Stimulated activated CD8-positive, alpha-beta memory T cell treated with anti-CD3 and anti-CD28 coated beads, Interleukin-12 subunit alpha, Interleukin-12 subunit beta, amount 100 ng/mL, for 24 hours (primary cell): ENCODE results near the gene ETV6.

Experiments
- DNase-seq: peaks from one replicate; pipeline ENCODE4 v3.0.0-alpha.2; 2020; ENCODE audit errors: extremely low read depth

Gene ETV6

DNA sequence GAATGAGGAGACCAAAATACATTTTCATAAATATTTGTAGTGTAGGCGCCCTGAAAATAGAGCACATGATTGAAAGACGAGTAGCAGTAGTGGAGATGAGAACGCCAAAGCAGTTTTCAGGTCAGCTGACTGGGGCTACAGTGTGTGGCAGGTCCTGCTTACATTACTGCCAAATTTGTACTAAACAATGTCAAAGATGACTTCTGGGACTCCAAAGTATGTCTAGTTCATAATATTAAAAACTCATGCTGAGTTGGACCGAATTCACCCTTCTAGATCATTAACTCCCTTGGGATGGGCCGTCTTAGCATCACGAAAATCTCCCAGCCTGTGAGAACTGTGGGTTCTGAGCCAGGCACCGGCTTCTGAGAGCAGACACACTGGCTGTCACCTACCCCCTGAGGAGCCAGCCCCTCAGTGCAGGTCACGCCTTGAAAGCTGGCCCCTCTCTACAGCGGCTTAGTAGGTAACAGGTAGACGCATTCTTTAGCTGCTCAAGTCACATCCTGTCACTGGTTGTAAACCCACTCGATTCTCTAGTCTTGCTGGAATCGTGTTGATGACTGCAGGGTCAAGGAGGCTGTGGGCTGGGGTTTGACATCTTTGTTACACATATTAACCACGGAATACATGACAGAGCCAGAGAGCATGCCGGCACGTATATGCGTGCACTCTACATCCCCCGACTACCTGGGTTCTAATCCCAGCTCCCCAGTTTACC lies 210.4 kb downstream of the ETV6 start:
- no peak for DNase-seq

DNA sequence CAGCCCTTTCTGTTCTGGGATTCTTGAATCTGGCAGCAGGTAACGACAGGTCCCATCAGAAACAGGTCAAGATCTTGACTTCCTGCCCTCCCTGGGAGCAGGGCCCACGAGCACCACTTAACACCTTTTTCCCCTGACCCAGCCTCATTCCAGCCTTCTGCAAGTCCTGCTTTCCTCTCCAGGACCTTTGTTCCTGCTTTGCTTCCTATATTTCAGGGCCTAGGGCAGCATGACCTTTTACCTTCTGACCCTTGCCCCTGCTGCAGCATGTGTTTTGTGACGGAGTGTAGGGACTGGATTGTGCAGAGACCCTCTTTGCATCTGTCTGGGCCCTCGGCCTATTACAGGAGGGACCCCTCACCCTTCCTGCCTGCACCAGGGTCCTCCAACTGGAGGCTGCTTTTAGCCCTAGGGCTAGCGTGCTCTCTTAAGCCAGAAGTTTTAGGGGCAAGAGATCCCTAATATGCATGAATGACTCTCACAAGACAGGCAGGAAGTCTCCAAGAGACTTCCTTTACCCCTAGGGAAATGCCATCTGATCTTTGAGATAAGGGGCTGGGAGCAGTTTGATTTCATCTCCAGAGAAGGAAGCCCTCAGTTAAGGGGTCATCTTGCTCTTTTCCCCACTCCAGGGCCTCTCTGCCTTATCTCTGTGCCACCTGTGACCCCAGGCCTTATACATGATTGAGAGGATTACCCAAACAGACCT lies 211.8 kb downstream of the ETV6 start:
- no peak for DNase-seq

DNA sequence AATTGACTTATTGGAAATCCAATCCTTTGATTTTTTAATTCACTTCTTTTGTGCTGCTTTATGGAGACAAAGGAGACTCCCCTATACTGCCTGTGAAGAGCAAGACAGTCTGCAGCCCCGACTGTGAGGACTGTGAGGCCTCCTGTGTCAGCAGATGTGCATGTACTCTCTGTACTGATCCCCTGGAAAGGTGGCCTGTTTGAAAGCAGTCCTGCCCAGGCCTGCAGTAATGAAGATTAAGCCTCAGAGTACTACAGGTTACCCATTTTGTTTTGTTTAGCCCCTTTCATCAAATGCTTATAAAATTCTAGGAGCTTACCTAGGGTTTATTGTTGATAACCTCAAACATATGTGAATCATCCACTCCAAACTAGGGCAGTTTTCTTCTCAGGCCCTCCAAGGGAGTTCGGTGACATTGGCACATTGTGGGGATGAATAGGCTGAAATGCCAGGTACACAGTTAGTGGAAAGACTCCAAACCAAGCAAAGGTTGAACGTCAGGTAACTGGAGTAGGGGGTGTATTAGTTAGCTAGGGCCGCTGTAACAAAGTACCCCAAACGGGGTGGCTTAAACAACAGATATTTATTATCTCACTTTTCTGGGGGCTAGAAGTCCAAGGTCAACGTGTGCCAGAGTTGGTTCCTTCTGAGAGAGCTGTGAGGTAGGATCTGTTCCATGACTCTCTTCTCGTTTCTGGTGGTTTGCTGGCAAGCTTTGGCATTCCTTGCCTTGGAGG lies 212.6 kb downstream of the ETV6 start:
- no peak for DNase-seq

DNA sequence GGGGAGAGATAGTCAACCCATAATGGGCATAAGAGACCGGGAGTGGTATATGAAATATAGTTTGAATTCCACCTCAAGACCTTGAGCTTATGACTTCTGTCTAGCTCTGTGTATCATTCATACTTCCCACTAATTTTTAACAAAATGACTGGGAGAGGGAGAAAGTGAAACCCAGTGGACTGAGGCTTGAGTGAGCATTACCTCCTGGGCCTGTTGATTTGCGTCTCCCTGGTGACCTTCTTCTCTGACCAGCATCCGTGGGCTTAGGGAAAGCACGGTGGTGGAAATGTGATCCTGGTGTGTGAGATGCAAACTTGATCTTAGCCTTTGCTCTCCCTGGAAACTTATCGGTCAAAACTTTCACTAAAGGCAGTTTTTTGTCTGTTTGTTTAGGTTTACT lies 213.3 kb downstream of the ETV6 start:
- DNase-seq: no peak

DNA sequence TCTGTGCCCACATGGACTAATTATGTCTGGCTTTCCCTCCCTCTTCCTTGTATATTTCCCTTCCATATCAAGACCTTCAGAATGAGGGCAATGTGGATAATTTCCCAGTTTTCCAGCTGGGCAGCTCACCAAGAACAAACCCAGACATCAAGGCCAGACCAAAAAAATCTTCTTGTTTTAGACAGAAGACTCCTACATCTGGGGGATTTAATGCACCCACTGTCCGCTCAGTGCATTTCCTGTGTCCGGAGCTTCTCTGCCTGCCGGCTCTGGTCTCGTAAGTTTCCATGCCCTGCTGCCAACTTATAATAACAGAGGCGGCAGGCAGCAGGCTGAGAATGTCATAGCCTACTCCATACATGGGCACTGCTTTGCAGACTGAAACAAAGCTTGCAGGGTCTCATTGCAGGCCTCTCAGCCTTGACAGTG lies 214.0 kb downstream of the ETV6 start:
- DNase-seq: no peak

DNA sequence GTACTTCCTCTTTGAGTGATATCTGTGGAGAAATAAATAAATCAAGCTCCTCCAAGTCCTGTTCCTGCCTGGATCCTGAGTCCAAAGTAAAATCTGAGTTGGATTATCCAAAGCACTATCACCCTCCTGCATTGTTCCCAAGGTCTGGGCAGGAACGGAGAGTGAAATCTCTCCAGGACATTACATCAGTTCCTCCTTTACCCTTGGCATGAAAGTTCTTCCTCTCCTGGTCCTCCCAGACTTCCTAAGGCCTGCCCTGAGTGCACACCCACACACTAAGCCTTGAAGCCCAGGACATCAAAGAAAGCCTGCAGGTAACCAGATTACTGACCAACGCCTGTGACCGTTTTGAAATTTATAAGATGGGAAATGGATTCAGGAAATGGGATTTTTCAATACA lies 214.5 kb downstream of the ETV6 start:
- no peak for DNase-seq

DNA sequence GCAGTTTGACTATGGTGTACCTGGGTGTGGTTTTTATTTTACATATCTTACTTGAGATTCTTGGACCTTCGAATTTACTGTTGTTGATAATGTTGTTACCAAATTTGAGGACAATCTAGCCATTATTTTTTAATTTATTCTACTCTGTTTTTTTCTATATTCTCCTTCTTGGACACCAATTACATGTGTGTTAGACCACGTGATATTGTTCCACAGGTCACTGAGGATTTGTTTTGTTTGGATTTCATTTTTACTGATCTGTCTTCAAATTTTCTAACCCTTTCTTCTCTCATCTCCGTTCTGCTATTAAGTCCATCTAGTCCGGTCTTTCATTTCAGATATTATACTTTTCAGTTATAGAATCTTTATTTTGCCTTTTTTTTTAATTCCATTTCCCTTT lies 216.3 kb downstream of the ETV6 start:
- no peak for DNase-seq

DNA sequence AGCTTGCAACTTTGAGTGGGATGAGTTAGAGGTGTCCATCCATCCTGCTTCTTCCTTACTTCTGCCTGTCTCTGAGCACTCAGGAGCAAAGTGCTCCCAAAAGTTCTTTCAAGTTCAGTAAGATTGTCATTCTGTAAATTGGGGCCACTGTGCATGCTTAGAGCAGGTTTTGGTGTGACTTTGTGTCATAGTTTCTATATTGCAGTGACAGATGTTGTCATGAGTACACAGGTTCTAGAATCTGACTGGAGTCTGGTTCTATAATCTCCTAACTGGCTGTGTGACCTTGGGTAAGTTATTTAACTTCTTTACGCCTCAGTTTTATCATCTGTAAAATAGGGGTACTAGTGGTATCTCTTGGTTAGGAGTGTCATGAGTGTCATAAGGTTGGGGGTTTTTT lies 218.6 kb downstream of the ETV6 start:
- DNase-seq: no peak

DNA sequence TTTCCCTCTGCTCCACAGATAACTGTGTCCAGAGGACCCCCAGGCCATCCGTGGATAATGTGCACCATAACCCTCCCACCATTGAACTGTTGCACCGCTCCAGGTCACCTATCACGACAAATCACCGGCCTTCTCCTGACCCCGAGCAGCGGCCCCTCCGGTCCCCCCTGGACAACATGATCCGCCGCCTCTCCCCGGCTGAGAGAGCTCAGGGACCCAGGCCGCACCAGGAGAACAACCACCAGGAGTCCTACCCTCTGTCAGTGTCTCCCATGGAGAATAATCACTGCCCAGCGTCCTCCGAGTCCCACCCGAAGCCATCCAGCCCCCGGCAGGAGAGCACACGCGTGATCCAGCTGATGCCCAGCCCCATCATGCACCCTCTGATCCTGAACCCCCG lies 219.9 kb downstream of the ETV6 start:
- no peak for DNase-seq

DNA sequence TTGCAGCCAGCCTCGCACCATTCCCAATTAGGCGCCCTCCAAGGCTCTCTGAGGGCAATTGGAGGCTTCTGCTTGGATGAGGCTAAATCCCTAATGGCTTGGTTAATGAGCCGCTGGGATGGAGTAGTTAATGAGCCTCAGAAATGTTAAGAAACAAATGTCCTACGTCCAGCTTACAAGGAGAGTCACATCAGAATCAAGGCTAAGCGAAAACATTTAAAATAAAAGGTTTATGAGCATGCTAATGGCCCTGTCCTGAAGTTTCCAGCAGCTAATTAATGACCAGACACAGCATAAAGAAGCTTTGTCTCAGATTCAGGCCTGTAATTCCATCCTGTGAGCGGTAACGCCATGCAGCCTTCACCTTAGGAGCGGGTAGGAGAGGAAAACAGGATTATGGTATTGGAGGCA lies 220.6 kb downstream of the ETV6 start:
- DNase-seq: no peak

DNA sequence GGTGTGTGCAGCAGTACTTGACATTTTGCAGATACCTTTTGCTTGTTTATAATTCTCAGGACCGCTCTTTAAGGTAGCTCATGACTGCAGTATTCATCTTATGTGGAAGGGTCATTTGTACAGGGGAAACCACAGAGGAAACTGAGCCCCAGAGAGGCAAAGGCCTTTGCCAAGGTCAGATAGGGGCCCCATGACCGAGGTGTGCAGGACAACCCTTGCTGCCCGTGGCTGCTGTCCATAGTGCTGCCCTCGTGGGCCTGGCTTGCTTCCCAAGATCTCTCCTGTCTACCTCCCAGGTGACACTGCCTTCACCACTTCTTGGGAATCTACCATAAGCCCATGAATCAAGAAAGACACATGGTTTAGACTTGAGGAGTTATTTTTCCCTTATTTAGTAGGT lies 222.6 kb downstream of the ETV6 start:
- no peak for DNase-seq

DNA sequence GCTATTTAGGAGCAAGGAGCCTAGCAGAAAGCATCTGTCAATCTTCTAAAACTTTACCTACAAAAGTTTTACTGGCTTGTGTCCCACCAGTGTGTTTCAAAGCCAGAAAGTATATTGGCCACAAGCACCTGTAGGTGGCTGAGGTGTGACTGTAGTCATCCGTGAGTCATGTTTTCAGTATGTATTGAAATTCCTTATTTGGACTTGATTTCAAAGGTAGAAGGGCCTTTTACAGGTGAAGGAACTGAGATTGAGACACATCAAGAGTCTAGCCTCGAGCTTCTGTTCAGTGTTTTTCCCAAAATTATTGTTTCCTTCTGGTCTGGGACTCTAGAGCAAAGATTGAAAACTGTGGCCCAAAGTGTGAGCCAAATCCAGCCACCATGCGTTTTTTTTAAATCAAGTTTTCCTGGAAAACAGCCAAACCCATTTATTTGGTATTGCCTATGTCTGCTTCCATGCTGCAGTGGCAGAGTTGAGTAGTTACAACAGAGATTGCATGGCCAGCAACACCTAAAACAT lies 226.0 kb downstream of the ETV6 start:
- no peak for DNase-seq

DNA sequence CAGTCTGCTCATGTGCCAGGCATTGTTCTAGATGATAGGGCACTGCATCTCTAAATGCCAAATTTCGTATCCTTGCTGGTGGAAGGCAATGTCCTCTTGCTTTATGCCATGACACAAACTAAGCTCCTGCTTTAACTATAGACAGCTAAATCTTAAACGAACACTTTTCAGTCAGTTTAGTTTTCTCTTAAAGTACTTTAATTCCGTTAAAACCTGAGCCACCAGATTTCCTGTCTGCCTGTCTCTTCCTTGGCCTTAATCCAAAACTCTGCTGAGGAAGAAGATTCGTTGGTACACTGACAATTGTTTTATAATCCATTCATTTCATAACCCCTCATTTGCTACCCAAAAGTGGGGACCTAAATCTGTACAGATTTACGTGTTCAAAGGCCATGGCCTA lies 226.8 kb downstream of the ETV6 start:
- DNase-seq: no peak

DNA sequence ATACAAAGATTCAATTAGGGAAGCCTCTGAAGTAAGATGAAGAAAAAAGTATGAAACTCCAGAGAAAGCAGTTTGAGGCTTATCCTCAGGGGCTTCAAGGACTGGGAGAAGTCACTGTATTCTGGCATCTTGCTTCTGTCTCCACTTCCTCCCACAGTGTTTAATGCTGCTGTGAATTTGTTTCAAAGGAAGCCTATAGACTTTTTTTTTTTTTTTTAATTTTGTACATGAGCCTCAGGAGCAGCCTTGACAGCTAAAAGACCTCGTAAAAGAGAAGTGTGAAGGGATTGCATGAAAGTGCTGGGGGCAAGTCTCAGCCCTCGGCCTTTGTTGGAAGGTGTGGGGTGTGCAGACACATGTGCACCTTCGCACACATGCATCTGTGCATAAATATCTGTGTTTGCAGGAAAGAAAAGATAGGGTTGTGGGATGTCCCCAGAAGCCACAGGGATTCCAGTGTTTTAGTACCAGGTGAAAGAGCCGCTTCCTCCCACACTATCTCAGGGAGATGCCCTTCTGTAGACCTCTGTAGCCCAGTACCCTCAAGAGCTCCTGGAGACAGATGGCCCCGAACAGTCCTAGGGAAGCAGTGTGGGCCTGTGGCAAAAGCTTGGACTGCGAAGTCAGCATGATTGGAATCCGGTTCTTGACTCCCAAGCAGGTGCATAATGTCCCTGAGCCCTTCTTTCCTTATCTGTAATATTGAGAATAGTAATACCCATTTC lies 227.8 kb downstream of the ETV6 start:
- DNase-seq: no peak

DNA sequence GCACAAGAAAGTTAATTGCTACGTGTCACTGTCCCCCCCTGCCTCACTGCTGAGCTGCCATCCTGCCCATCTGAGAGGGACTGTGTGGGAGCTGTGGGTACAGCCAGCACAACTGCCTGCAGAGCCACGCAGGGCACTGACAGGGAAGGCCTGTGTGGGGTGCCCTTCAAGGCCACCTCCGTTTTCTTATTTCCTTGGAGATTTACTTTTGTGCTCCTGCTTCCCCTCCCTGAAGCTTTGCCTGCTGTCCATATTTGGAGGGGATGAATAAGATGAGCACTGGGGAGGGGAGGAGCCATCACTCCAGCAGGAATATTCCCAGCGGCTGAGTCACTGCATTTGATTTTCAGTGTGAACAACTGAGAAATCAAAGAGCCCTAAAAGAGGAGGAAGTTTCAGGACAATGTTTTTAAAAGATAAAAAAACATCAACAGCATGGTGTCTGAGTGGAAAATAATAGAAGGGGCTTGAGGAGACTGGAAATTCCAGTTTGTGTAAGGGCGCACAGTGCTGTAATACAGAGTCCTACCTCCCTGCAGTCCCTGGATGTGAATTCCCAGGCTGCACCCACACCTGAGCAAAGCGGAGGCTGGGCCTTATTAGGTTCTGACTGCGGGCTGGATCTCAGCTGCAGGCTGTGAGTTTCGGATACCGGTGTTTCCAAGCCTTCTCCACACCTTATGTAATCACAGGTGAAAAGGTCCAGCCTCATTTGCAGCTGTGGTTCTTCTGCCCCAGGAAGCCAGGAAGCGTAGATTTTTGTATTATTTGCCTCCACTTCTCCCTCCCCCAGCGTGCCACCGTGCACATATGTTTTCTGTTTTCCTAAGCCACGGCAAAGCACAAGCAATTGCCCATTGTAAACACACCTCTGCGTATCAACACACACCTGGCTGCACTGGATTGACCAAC lies 228.7 kb downstream of the ETV6 start:
- DNase-seq: no peak

DNA sequence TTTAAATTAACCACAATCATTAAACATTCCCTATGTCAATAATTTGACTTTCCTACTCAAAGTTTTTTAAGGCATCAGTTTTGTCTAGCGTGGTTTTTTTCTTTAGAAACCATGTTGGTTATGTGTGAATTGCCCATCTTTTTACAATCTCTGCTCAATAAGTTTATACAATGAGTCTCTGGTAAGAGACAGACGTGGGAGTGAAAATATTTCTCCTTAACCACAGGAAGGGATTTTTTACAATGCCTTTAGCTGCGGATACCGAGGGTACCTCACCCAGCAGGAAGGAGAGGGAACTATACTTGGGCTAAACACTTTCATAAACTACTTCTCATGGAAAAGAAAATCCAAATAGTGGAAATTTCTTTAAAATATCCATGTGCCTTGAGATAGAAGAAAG lies 229.8 kb downstream of the ETV6 start:
- DNase-seq: no peak

DNA sequence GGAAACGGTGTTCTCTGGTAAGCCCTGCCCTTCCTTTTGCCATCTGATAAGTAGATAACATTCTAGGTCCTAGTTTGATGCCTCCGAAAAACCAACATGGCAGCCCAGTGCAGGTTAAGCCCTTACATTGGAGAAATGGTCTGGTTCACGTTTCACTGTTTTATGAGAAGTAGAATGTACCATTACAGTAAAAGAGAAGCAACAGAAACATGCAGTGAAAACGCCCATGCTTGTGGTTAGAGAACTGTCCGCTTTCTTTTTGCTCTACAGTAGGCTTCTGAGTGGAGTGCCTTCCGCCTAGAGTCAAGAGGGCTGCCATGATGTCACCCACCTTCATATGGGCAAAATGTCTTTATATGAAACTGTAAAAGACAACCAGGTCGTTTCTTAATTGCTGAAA lies 230.9 kb downstream of the ETV6 start:
- DNase-seq: no peak

DNA sequence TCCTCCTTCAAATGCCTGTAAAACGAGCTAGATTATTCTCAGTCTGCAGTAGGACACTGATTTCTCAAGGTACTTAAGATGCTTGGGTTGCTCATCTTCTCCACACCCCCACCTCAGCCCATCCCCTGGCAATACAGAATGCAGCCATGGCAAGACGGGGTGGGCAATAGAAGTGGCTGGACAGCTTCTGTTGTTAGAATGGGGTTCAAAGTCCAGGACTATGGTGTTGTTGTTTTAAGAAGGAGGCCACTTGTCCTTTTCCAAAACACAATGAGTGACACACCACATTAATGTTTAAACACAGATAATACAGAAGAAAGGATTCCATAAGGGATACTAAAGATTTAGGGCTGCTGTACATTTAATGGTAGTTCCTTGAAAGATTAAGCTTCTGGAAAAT lies 232.4 kb downstream of the ETV6 start:
- DNase-seq: no peak

DNA sequence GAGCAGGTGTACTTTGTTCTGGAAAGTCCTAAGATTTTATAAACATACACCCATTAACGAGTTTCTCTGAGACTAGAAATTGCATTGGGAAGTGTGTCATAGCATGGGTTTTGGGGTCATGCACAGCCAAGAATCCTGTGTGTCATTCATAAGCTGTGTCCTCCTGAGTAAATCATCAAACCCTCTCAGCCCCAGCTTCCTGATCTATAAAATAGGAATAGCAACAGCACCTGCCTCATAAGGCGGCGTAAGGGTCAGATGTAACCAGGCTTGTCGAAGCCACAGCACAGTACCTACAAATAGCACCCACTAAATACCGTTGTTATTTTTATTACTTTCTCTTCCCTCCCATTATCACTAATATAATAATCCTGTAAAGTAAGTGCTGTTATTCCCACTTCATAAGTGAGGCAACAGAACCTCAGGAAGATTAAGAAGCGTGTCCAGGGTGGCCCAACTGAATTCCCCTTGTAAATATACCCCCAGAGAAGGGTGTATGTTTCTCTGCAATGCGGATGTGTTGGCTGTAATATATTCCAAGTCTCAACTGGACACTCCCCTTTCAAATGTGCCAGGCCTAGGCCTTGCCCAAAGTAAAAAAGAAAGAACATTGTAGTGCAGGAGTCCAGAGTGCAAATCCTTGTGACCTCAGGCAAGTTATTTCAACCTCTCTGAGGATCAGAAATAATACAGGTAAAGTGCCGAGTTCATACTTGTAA lies 233.0 kb downstream of the ETV6 start:
- no peak for DNase-seq

DNA sequence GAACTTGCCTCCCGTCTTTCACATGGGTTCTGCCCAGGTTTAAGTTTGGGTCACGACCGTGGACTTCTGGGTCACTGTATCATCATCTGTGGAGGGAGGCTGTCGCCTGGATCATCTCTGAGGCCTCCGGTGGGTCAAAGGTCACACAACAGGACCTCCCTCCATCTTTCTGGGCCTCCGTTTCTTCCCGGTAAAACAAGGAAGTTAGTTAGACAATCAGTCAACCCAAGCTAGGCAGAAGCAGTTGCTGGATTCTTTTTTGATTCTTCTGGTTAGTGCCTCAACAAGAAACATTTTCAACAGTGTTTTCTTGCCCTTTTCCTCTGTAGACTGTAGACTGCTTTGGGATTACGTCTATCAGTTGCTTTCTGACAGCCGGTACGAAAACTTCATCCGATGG lies 234.6 kb downstream of the ETV6 start:
- DNase-seq: no peak
